CD4-positive, alpha-beta T cell treated with Interleukin-2 at 100 ng/mL for 4 hours (primary cell): Measurements from ENCODE around the gene PNP.
A peak's percentile ranks its signal among the peaks of the same experiment; 100 is the strongest.

Experiments used
- DNase-seq: peaks from one replicate; pipeline ENCODE4 v3.0.0-alpha.2; 2020; ENCODE audit warnings: low spot score

PNP gene

DNA sequence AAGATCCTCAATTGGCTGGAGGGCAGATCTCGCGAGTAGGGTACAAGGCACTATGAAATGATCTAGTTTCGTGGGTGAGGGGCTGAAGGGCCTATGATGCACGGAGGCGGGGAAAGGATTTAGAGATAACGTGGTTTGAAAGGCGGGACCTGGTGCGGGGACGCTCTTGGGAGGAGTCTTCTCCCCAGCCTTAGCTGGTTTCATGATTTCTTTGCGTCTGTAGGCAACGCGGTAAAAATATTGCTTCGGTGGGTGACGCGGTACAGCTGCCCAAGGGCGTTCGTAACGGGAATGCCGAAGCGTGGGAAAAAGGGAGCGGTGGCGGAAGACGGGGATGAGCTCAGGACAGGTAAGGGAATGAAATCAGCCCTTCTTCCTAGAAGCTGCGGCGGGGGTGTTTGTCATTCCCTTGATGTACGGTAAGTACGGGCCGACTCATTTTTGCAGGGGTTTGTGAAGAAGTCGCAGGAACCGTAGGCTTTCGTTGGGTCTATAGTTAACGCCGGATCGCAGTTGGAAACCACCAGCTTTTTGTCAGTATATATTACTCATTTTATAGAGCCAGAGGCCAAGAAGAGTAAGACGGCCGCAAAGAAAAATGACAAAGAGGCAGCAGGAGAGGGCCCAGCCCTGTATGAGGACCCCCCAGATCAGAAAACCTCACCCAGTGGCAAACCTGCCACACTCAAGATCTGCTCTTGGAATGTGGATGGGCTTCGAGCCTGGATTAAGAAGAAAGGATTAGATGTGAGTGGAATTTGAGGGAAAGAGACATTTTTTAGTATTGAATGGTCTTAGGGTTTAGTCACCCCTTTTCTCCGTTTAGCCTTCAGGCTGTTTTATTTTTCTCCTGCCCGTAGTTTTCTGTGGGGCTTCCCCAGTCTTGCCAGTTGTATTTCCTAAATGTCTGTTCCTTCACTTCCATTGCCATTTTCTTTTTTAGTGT lies 13.6 kb upstream of the PNP start:
- peak; percentile 40 for DNase-seq

GRCh38 chr14:20456971-20457370 lies 12.2 kb upstream of the PNP start:
- no peak for DNase-seq

DNA sequence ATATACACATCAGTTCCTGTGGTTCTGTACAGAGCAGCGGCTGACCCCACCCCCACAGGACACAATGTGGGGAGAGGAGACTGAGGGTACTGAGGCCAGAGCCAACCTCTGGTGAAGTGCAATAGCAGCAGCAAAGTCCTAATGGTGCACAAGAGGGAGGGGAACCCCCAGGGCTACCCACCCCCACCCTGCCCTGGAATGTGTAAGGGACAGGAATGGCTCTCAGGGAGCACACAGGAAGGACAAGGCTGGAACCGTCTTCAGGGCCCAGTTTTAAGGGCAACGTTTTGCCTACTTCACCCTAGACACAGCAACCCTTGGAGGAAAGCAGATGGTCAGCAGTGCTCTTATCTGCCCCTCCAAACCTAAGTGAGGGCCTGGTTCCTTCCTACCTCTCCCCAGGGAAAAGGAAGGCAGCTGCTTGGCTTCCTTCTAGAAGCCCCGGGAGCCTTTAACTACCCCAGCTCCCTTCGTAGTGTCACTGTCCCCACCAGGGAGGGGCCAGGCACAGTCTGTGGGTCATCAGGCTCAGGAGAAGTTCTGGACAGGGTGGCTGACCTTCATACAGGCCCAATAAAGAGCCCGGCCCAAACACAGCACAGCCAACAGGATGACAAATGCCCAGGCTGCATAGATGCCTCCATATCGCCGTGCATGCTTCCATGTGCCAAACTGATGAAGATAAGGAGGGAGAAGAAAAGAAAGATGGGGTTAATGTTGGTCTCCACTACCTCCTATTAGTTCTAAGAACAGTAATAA lies 11.0 kb upstream of the PNP start:
- no peak for DNase-seq

DNA sequence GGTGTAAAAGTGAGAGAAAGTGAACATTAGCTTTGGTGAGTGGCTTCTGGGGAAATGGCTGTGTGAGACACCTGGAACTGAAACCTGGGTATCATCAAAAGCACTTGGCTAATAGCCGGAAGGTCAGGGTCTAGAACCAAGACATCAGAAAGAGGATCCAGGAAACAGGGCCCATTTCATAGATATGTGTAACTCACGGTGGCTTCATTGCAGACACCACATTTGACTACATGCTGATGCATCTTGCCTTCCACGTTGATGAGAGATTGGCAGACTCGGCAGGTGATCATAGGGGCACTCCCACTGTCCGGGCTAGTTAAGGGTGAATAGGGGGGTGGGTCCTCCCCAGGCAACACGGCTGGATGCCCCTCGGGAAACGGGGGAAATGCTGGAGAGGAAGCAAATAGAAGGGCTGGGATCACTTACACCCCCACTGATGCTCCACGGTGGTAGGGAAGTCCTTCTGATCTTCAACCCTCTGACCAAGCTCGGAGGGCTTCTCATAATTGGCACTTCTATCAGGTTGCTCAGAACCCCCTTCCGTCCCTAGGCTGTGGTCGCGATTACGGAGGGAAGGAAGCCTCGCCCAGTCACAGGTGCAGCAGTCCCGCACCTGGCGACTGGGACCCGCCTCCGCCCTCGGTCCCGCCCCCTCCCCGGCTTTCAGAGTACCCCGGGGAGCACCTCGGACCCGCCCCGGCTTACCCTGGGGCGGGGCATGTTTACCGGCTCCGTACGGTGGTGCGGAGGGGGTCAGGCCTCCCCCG lies 8.6 kb upstream of the PNP start:
- peak; percentile 56 for DNase-seq

DNA sequence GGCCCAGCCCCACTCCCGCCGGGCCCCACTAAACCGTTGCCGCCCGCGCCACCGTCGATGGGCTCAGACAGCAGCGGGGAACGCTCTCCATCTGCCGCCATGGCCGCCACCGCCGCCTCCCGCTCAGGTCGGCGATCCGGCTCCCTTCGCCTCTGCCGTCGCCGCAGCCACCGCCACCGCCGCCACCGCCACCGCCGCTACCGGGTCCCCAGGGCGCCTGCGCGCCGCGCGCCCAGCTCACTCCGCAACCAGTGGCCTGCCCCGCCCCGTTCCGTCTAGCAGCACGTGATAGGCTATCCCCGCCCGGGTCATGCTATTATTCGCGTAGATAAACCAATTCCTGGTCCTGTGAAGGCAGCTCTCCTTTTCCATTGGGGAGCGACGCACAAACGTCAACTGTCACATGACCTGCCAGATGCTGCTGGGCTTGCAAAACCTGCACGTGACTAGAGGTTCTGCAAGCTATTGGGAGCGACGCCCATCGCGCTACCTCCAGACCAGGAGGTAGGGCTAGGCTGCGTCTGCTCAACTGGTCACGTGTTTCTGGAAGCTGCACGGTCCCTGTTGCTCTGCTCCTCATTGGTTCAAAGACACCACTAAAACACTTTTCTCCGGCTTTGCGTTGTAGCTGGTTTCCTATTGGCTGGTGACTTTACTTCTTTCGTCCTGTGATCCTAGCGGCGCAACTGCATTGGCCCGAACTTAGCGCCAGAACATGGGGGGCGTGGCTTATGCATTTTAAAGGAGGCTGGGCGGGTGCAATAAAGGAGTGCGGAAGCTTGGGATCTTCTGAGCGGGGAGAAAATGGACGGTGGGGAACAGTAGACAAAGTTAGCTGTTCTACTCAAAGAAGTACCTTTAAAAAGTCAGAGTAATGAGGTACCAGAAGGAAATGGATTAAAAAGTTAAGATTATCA lies 7.7 kb upstream of the PNP start, which contains the start of gene PIP4P1:
TSS of gene PIP4P1 (minus strand) at position 210 of the 917 bp plus-strand sequence. CDS start at position 101, 109 bp downstream.
- DNase-seq = peak; percentile 99

DNA sequence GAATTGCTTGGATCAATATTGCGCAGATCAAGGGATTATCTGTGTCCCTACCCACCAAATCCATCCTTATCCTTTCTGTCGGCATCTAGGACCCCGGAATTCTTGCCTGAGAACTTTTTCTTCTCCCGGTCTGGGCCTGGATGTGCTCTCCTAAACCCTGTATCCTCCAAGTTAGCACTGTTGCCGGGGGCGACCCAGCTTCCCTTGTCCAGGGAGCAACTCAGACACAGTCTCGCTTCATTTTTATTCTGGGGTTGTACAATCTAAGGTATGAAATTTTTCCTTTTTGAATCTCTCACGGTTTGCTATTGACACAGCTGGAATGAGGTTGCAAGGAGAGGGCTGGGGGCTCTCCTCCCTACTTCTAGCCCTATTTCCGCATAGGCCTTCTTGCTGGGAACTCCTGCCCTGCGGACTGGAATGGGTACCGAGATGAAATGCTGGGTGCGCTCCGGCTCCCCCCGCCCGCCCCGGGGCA lies 403 bp upstream of the PNP start:
- DNase-seq = no peak

- DNase-seq = peak; percentile 81
These were observed 840 bp downstream of the PNP start for GRCh38 chr14:20469890-20470602.

DNA sequence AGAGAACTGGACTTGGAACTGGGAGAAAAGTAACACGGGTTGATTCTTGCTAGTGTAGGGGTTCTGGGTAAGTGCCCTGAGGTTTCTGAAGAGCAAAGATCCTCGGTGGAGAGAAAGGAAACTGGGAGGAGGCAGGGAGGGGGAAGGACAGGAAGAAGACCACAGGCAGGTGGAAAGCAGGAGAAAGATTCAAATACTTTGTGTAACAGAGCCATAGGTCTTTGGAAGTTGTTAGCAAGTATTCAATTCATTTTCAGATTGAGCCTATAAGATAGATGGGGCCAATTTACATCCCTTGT lies 1.3 kb downstream of the PNP start:
- no peak for DNase-seq

DNA sequence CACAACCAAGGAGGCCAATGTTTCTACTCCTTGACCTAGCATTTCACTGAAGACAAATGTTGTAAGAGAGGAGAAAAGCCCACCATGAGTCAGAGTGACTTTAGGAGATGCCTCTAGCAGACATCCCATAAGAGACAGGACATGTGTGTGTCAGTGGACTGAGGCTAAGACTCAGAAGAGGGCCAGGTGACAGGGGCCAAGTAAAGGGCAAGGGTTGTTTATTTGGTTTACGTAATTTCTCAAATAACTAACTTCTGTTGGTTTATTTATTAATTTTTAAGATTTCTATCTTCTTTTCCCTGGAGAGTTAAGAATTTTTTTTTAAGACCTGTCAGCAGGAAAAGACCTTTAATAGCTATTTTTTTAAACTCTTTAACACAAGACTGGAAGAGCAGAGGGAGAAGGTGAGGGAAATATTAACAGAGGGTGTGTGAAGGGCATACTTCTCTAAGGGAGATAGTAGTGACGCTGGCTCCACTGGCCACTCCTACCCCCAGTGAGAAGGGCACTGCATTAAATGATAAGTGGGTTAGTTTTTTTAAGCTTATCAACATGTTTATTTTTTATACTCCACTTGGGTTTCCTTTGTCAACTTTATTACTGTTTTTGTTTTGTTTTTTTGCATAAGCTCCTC lies 3.4 kb downstream of the PNP start:
- no peak for DNase-seq

DNA sequence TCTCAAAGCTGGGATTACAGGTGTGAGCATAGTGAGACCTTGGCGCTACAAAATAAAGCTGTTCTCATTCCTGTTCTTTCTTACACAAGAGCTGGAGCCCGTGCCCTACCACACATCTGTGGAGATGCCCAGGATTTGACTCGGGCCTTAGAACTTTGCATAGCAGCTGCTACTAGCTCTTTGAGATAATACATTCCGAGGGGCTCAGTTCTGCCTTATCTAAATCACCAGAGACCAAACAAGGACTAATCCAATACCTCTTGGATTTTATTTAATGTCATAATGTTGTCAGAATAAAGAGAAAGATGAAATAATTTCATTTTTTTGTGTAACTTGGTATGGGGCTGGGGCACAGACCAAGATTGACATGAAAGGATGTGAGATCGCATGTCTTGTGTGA lies 7.6 kb downstream of the PNP start:
- DNase-seq = no peak

DNA sequence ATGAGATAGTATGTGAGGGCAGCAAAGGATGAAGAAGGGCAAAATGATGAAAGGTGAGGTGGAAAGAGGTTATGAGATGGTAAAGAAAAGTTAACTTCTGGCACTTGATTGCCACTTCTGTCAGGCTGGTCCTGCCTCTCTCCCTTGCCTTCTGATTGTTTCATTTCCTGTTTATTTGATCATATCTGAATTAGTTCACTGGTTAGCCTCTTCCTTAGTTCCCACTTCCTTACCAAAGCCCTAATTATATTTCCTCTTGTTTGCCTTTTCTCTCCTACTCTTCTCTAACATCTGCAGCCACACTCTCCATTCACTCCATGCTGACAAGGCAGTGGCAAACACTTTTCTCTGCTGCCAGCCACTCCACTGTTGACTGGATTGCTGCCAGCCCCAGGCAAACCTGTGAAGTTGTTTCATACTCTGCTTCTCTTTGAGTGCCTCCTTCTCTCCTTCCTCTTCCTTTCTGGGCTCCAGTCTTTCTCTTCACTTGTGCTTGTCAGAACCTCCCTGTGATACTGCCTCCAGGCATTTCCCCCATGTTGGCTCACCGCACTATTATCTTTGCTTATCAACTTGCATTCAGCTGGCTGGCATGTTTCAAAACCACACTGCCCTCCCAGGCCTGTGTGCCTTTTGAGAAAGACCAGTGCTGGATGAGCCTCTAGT lies 8.1 kb downstream of the PNP start:
- DNase-seq = peak; percentile 41

DNA sequence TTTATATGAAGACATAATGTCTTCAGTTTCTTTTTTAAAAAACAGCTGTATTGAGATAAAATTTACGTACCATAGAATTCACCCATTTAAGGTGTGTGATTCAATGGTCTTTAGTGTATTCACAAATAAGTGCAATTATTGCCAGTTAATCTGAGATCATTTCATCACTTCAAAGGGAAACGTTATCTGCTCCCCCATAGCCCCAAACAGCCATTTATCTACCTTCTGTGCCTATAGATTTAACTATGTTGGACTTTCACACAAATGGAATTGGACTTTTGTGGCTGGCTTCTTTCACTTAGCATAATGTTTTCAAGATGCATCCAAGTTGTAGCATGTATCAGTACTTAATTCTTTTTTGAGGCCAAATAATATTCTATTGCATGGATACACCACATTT lies 9.7 kb downstream of the PNP start:
- DNase-seq = no peak

GRCh38 chr14:20482382-20482781 lies 13.2 kb downstream of the PNP start:
- DNase-seq = no peak

- DNase-seq = no peak
These were observed 16.7 kb downstream of the PNP start for GRCh38 chr14:20485900-20486299.

GRCh38 chr14:20486684-20487395 lies 17.6 kb downstream of the PNP start:
- no peak for DNase-seq

GRCh38 chr14:20487396-20487725 lies 18.2 kb downstream of the PNP start:
- no peak for DNase-seq

DNA sequence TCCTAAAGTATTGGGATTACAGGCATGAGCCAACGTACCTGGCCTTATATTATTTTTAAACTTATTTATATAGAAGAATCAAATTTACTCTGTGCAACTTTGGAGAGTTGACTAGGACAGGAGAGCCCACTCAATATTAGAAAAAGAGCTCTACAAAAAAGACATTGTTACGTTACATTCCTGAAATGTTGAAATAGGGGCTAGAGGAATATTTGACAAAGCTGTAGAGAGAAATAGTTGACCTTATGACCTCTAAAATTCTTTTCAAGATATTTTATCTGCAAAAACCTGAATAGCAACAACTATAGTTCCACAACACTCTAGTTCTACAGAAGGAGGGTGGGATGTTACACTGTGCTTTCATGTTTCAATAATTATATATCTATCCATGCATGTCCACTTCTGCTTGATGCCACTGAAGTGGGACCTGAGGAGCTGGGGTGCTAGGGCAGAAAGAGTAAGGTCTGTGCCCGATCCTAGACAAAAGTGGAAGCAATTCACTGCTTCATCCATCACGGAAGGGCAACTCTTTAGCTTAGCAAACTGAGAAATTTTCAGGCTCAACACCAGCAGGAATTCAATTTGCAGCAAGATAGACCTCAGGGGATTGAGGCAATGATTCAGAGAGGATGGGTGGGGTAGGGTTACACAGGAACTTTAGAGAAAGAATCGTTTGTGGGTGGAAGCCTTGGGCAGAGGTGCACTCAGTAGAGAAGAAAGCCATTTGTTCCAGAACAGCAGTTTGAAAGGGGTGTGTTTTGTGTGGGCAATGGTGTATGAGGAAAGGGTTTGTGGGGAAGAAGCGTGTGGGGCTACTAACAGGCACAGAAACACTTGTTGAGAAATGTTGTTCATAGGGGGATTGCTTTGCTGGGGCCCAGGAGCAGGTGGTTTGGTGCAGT lies 20.1 kb downstream of the PNP start:
- peak; percentile 62 for DNase-seq

DNA sequence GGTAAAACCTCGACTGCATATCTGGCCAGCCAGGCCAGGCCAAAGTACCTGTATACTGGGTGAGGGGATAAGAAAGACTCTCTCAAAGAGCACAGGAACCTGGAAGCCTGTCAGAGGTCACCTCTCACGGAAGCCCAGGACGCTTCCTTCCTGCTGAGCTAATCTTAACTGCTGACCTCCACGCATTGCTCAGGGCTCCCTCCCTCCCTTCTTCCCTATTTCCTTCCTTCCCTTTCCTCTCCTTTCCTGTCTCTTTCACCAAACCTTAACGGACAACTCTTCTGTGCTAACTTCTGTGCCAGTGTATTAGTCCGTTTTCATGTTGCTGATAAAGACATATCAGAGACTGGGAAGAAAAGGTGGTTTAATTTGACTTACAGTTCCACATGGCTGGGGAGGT lies 21.4 kb downstream of the PNP start:
- DNase-seq = no peak
